Neural cell (in vitro differentiated cells): ENCODE results near the gene GBP5. TPM values are rescaled to one million over a fixed set of nuclear protein-coding genes. Genes with fewer than 3 reads are reported as not detected.

Experiments
- H2AFZ ChIP-seq: fragments of 200-600, 300-800 bp; sonication (generic), shearing (Covaris generic); 2 replicates; pipeline ENCODE4 v1.6.0; 2014; ENCODE audit warnings: low read depth, mild to moderate bottlenecking, antibody characterized with exemption, low read length, moderate library complexity
- H3F3A ChIP-seq: fragments of 200-600 bp; shearing (Covaris generic); 2 replicates; pipeline ENCODE4 v1.6.1; 2016; ENCODE audit warnings: mild to moderate bottlenecking, moderate library complexity, mixed read lengths, antibody characterized with exemption, low read length; ENCODE audit not compliant: insufficient read depth, poor library complexity, severe bottlenecking
- H3K27ac ChIP-seq: fragments of 200-600, 300-800 bp; sonication (generic), shearing (Covaris generic); 2 replicates; pipeline ENCODE4 v1.5.1; 2014; ENCODE audit warnings: mild to moderate bottlenecking, low read length, moderate library complexity
- H3K27me3 ChIP-seq: fragments of 300-800, 200-600 bp; sonication (generic), shearing (Covaris generic); 2 replicates; pipeline ENCODE4 v1.6.0; 2014; ENCODE audit warnings: mild to moderate bottlenecking, low read depth, low read length, moderate library complexity; ENCODE audit not compliant: insufficient read depth
- H3K36me3 ChIP-seq: fragments of 300-800, 200-600 bp; sonication (generic), shearing (Covaris generic); 2 replicates; pipeline ENCODE4 v1.5.1; 2014; ENCODE audit warnings: mild to moderate bottlenecking, antibody characterized with exemption, low read length, moderate library complexity; ENCODE audit not compliant: insufficient read depth
- H3K4me2 ChIP-seq: fragments of 300-800, 200-600 bp; sonication (generic), shearing (Covaris generic); 2 replicates; pipeline ENCODE4 v1.6.0; 2014; ENCODE audit warnings: mild to moderate bottlenecking, low read length
- H3K4me3 ChIP-seq: fragments of 300-800, 200-600 bp; sonication (generic), shearing (Covaris generic); 2 replicates; pipeline ENCODE4 v1.5.1; 2014; ENCODE audit warnings: mild to moderate bottlenecking, low read length, moderate library complexity
- H3K79me2 ChIP-seq: fragments of 200-600 bp; shearing (Covaris generic); replicated peaks from 2 replicates; pipeline ENCODE4 v1.6.0; 2014; ENCODE audit warnings: mild to moderate bottlenecking, low read length, moderate library complexity; ENCODE audit not compliant: insufficient read depth
- H3K9ac ChIP-seq: fragments of 300-800, 200-600 bp; sonication (generic), shearing (Covaris generic); 2 replicates; pipeline ENCODE4 v1.6.1; 2016; ENCODE audit warnings: mild to moderate bottlenecking, low read length, mixed read lengths
- H3K9me2 ChIP-seq: fragments of 200-600 bp; shearing (Covaris generic); 2 replicates; pipeline ENCODE4 v1.6.1; 2016; ENCODE audit warnings: mild to moderate bottlenecking, low read length, mixed read lengths; ENCODE audit not compliant: insufficient read depth
- H3K9me3 ChIP-seq: fragments of 200-600, 300-800 bp; sonication (generic), shearing (Covaris generic); 2 replicates; pipeline ENCODE4 v1.6.1; 2016; ENCODE audit warnings: mild to moderate bottlenecking, mixed run types, low read length, moderate library complexity, mixed read lengths
- H4K20me1 ChIP-seq: fragments of 200-600 bp; shearing (Covaris generic); 2 replicates; pipeline ENCODE4 v1.6.1; 2016; ENCODE audit warnings: mild to moderate bottlenecking, mixed run types; ENCODE audit not compliant: insufficient read depth
- CTCF ChIP-seq: fragments of 450-650 bp; IDR thresholded peaks from 2 replicates; pipeline ENCODE4 v1.5.1; 2014; ENCODE audit warnings: antibody characterized with exemption, mild to moderate bottlenecking, moderate library complexity; ENCODE audit not compliant: poor library complexity, severe bottlenecking
- EP300 ChIP-seq: fragments of 450-650 bp; conservative IDR thresholded peaks from 2 replicates; pipeline ENCODE4 v1.6.1; 2014; ENCODE audit warnings: antibody characterized with exemption, mild to moderate bottlenecking, moderate library complexity; ENCODE audit not compliant: poor library complexity, severe bottlenecking
- EZH2 ChIP-seq: fragments of 200-600, 300-800 bp; shearing (Covaris generic), sonication (generic); IDR thresholded peaks from 2 replicates; pipeline ENCODE4 v1.6.1; 2014; ENCODE audit warnings: antibody characterized with exemption, low read length, borderline replicate concordance, mild to moderate bottlenecking; ENCODE audit not compliant: insufficient read depth, poor library complexity, severe bottlenecking
- MXI1 ChIP-seq: fragments of 450-650 bp; conservative IDR thresholded peaks from 2 replicates; pipeline ENCODE4 v1.6.1; 2014; ENCODE audit warnings: antibody characterized with exemption, mild to moderate bottlenecking; ENCODE audit not compliant: poor library complexity, severe bottlenecking
- POLR2AphosphoS5 ChIP-seq: IDR thresholded peaks from 2 replicates; pipeline ENCODE4 v1.6.1; 2012
- RAD21 ChIP-seq: fragments of 450-650 bp; conservative IDR thresholded peaks from 2 replicates; pipeline ENCODE4 v1.6.1; 2014; ENCODE audit warnings: antibody characterized with exemption, mild to moderate bottlenecking, moderate library complexity
- REST ChIP-seq: IDR thresholded peaks from 2 replicates; pipeline ENCODE4 v1.6.1; 2012; ENCODE audit warnings: borderline replicate concordance
- SMC3 ChIP-seq: fragments of 450-650 bp; conservative IDR thresholded peaks from 2 replicates; pipeline ENCODE4 v1.6.1; 2014; ENCODE audit warnings: antibody characterized with exemption, mild to moderate bottlenecking, moderate library complexity; ENCODE audit not compliant: poor library complexity
- TAF1 ChIP-seq: IDR thresholded peaks from 2 replicates; pipeline ENCODE4 v1.6.1; 2012; ENCODE audit warnings: low read depth
- polyA plus RNA-seq: library from polyadenylated mRNA; depleted of rRNA; stranded (reverse); fragments of >200 nt; gene quantifications from 2 replicates; pipeline ENCODE4 v1.2.3, GENCODE V29; 2014

Gene GBP5
- polyA plus RNA-seq, 1 donor from 2014 or later: not detected

- Histone ChIP-seq H3K9ac (no peak overlapping the region), H3K9me3 (no peaks in the 10 kb centered on the region), H3K4me2 (no peak overlapping the region), H3K79me2 (no peaks in the 10 kb centered on the region), H3K36me3 (no peaks in the 10 kb centered on the region), H3K4me3 (no peak overlapping the region), H3K27ac (no peak overlapping the region), H3F3A (no peaks in the 10 kb centered on the region), H4K20me1 (no peaks in the 10 kb centered on the region), H3K9me2 (no peaks in the 10 kb centered on the region), H2AFZ (no peak overlapping the region), H3K27me3 (no peaks in the 10 kb centered on the region)
- TF ChIP-seq POLR2AphosphoS5 (no peak), EZH2 (no peak), MXI1 (no peak), RAD21 (no peak), EP300 (no peak), SMC3 (no peak), CTCF (no peak), REST (no peak), TAF1 (no peak)
These were observed 4.0 kb upstream of the GBP5 start for GRCh38 chr1:89276690-89277089.

DNA sequence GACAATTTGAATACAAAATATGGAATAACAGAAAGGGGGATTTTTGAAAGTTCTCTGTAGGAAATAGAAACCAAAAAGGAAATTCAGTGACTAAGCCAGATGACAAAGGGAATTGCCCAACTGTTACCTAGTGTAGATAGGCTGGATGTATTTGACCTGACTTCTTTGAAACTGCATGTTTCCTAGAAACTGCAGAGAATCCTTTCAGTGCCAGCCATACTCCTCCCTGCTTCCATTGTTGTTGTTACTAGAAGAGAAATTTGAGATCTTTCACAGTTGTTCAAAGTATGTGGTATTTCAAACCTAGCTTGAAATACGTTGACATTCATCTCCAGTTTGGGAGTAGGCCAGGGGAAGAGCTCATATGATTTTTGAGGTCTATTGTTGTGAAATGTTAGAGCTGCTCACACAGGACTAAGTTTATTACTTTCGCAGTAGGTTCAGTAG is 1.8 kb upstream of the GBP5 start:
- Histone ChIP-seq H2AFZ (no peak overlapping the region), H3K9me3 (no peaks in the 10 kb centered on the region), H3K36me3 (no peaks in the 10 kb centered on the region), H3F3A (no peaks in the 10 kb centered on the region), H3K27me3 (no peaks in the 10 kb centered on the region), H3K79me2 (no peaks in the 10 kb centered on the region), H3K27ac (no peak overlapping the region), H3K9me2 (no peaks in the 10 kb centered on the region), H3K9ac (no peak overlapping the region), H3K4me3 (no peak overlapping the region), H4K20me1 (no peaks in the 10 kb centered on the region), H3K4me2 (no peak overlapping the region)
- no peak for TF ChIP-seq POLR2AphosphoS5
- TF ChIP-seq TAF1: no peak
- no peak for TF ChIP-seq EZH2
- no peak for TF ChIP-seq MXI1
- no peak for TF ChIP-seq EP300
- no peak for TF ChIP-seq RAD21
- no peak for TF ChIP-seq CTCF
- TF ChIP-seq SMC3: no peak
- TF ChIP-seq REST: no peak
